Measurements from ENCODE around the gene C1orf174.

Gene C1orf174

GRCh38 chr1:3900969-3901529 lies 977 bp upstream of the C1orf174 start:
- no CpG with 5 or more reads among the region's 51 CpGs for WGBS, 2 donors (ENCODE audit: extremely low coverage in 2 of 2, insufficient read length in 2 of 2, insufficient replicate concordance in 1 of 2)
- Histone ChIP-seq H2BK12ac (ENCODE audit: low read length) (peak overlapping the region; percentile 52), H3K4me3 (ENCODE audit: low read length in 2 of 2) (peak overlapping the region; percentile 82 to 92), H2BK120ac (ENCODE audit: low read depth, low read length) (no peak overlapping the region), H3K36me3 (replicated peaks in 1 of 2; ENCODE audit: control insufficient read depth in 2 of 2, insufficient read depth in 2 of 2, low read length in 2 of 2) (peaks cover under 1 to 7% of the 10 kb centered on the region in 2 donors), H3K27me3 (ENCODE audit: control insufficient read depth in 3 of 3, insufficient read depth in 3 of 3, low read depth in 1 of 3, low read length in 3 of 3) (no peaks in the 10 kb centered on the region), H4K8ac (ENCODE audit: low read depth, low read length) (peak overlapping the region; percentile 77), H3K4ac (ENCODE audit: low read length) (peak overlapping the region; percentile 43), H3K4me1 (ENCODE audit: control insufficient read depth in 2 of 2, insufficient read depth in 1 of 2, low read depth in 1 of 2, low read length in 2 of 2) (peaks cover 3 to 4% of the 10 kb centered on the region in 2 donors), H3K27ac (replicated peaks; ENCODE audit: low read length) (peak overlapping the region; percentile 98), H2BK15ac (ENCODE audit: low read length) (peak overlapping the region; percentile 98), H2BK5ac (ENCODE audit: low read length) (peak overlapping the region; percentile 95), H3K14ac (ENCODE audit: low read length) (peak overlapping the region; percentile 98), H3K79me1 (ENCODE audit: low read depth, low read length) (peaks cover 11% of the 10 kb centered on the region), H3K9me3 (replicated peaks in 1 of 2; ENCODE audit: control insufficient read depth in 2 of 2, insufficient read depth in 1 of 2, low read depth in 1 of 2, low read length in 2 of 2) (peaks cover 0 to 13% of the 10 kb centered on the region in 2 donors), H2AFZ (ENCODE audit: low read length) (peak overlapping the region; percentile 100), H3K9ac (ENCODE audit: low read depth, low read length, poor library complexity) (peak overlapping the region; percentile 98), H3K4me2 (ENCODE audit: insufficient read depth, low read length, poor library complexity, severe bottlenecking) (peak overlapping the region; percentile 85), H2AK5ac (ENCODE audit: low read depth, low read length) (peak overlapping the region; percentile 68), H4K91ac (ENCODE audit: low read depth, low read length, poor library complexity) (peak overlapping the region; percentile 82), H3K18ac (ENCODE audit: low read length) (peak overlapping the region; percentile 100), H3K23ac (ENCODE audit: low read depth, low read length, poor library complexity) (peak overlapping the region; percentile 96)
- DNase-seq (ENCODE audit: low spot score): peak; percentile 94

DNA sequence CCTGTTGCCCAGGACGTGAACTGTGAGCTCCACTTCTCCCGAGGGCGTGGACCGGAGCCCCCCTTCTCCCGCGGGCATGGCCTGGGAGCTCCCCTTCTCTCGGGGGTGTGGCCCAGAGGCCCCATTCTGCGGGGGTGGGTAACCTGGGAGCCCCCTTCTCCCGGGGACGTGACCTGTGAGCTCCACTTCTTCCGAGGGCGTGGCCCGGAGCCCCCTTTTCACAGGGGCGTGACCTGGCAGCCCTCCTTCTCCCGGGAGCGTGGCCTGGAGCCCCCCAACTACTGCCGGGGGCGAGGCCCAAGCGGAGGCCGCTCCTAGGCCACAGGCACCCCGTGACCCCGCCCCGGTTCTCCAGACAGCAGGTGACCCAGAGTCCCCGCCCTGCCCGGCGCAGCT lies 320 bp downstream of the C1orf174 start:
- Histone ChIP-seq H3K4me2 (ENCODE audit: insufficient read depth, low read length, poor library complexity, severe bottlenecking) (peak overlapping the region; percentile 94), H3K23ac (ENCODE audit: low read depth, low read length, poor library complexity) (peak overlapping the region; percentile 90), H3K9me3 (replicated peaks in 1 of 2; ENCODE audit: control insufficient read depth in 2 of 2, insufficient read depth in 1 of 2, low read depth in 1 of 2, low read length in 2 of 2) (peaks cover 0 to 13% of the 10 kb centered on the region in 2 donors), H2BK120ac (ENCODE audit: low read depth, low read length) (no peak overlapping the region), H3K9ac (ENCODE audit: low read depth, low read length, poor library complexity) (peak overlapping the region; percentile 89), H3K36me3 (replicated peaks in 1 of 2; ENCODE audit: control insufficient read depth in 2 of 2, insufficient read depth in 2 of 2, low read length in 2 of 2) (peaks cover 5 to 20% of the 10 kb centered on the region in 2 donors), H3K4ac (ENCODE audit: low read length) (peak overlapping the region; percentile 10), H2AK5ac (ENCODE audit: low read depth, low read length) (peak overlapping the region; percentile 99), H3K79me1 (ENCODE audit: low read depth, low read length) (peaks cover 15% of the 10 kb centered on the region), H3K27me3 (ENCODE audit: control insufficient read depth in 3 of 3, insufficient read depth in 3 of 3, low read depth in 1 of 3, low read length in 3 of 3) (no peaks in the 10 kb centered on the region), H3K27ac (replicated peaks; ENCODE audit: low read length) (peak overlapping the region; percentile 98), H4K91ac (ENCODE audit: low read depth, low read length, poor library complexity) (no peak overlapping the region), H3K18ac (ENCODE audit: low read length) (peak overlapping the region; percentile 97), H2BK15ac (ENCODE audit: low read length) (peak overlapping the region; percentile 52), H2AFZ (ENCODE audit: low read length) (peak overlapping the region; percentile 100), H4K8ac (ENCODE audit: low read depth, low read length) (no peak overlapping the region), H3K4me3 (ENCODE audit: low read length in 2 of 2) (peak overlapping the region; percentile 82 to 92), H3K4me1 (ENCODE audit: control insufficient read depth in 2 of 2, insufficient read depth in 1 of 2, low read depth in 1 of 2, low read length in 2 of 2) (peaks cover 3 to 4% of the 10 kb centered on the region in 2 donors), H2BK5ac (ENCODE audit: low read length) (peak overlapping the region; percentile 95), H3K14ac (ENCODE audit: low read length) (peak overlapping the region; percentile 65), H2BK12ac (ENCODE audit: low read length) (no peak overlapping the region)
- no peak for DNase-seq (ENCODE audit: low spot score)
- no CpG with 5 or more reads among the region's 26 CpGs for WGBS, 2 donors (ENCODE audit: extremely low coverage in 2 of 2, insufficient read length in 2 of 2, insufficient replicate concordance in 1 of 2)

GRCh38 chr1:3898994-3899753 lies 898 bp downstream of the C1orf174 start:
- H3K4ac ChIP-seq (ENCODE audit: low read length): peak overlapping the region; percentile 10
- H3K9ac ChIP-seq (ENCODE audit: low read depth, low read length, poor library complexity): peak overlapping the region; percentile 89
- H2BK12ac ChIP-seq (ENCODE audit: low read length): no peak overlapping the region

DNA sequence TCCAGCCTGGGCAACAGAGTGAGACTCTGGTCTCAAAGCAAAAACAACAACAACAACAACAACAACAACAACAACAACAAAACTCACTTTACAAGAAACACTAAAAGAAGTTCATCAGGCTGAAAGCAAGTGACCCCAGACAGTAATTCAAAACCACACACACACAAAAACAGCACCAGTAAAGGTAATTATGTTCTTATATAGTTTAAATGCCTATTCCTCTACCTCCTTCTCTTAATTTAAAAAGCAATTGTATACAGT lies 1.7 kb downstream of the C1orf174 start:
- H3K27ac ChIP-seq (replicated peaks; ENCODE audit: low read length): no peak overlapping the region
- H3K79me1 ChIP-seq (ENCODE audit: low read depth, low read length): peaks cover 17% of the 10 kb centered on the region
- H3K4me2 ChIP-seq (ENCODE audit: insufficient read depth, low read length, poor library complexity, severe bottlenecking): no peak overlapping the region
- no peak overlapping the region for H3K4ac ChIP-seq (ENCODE audit: low read length)
- no peak overlapping the region for H3K23ac ChIP-seq (ENCODE audit: low read depth, low read length, poor library complexity)
- H3K18ac ChIP-seq (ENCODE audit: low read length): no peak overlapping the region
- no peak overlapping the region for H2BK12ac ChIP-seq (ENCODE audit: low read length)
- H3K9me3 ChIP-seq (replicated peaks in 1 of 2; ENCODE audit: control insufficient read depth in 2 of 2, insufficient read depth in 1 of 2, low read depth in 1 of 2, low read length in 2 of 2): peaks cover 0 to 13% of the 10 kb centered on the region in 2 donors
- no peak overlapping the region for H3K9ac ChIP-seq (ENCODE audit: low read depth, low read length, poor library complexity)
- no peak overlapping the region for H2AFZ ChIP-seq (ENCODE audit: low read length)
- peaks cover 3% of the 10 kb centered on the region in 2 donors for H3K4me1 ChIP-seq (ENCODE audit: control insufficient read depth in 2 of 2, insufficient read depth in 1 of 2, low read depth in 1 of 2, low read length in 2 of 2)
- DNase-seq (ENCODE audit: low spot score): no peak
- H4K8ac ChIP-seq (ENCODE audit: low read depth, low read length): no peak overlapping the region
- no peak overlapping the region for H2BK120ac ChIP-seq (ENCODE audit: low read depth, low read length)
- H2BK15ac ChIP-seq (ENCODE audit: low read length): no peak overlapping the region
- peaks cover 6 to 30% of the 10 kb centered on the region in 2 donors for H3K36me3 ChIP-seq (replicated peaks in 1 of 2; ENCODE audit: control insufficient read depth in 2 of 2, insufficient read depth in 2 of 2, low read length in 2 of 2)
- no peak overlapping the region for H2BK5ac ChIP-seq (ENCODE audit: low read length)
- H3K4me3 ChIP-seq (ENCODE audit: low read length in 2 of 2): peak overlapping the region in 1 of 2 donors; percentile 2
- no peak overlapping the region for H2AK5ac ChIP-seq (ENCODE audit: low read depth, low read length)
- H3K27me3 ChIP-seq (ENCODE audit: control insufficient read depth in 3 of 3, insufficient read depth in 3 of 3, low read depth in 1 of 3, low read length in 3 of 3): no peaks in the 10 kb centered on the region
- H4K91ac ChIP-seq (ENCODE audit: low read depth, low read length, poor library complexity): no peak overlapping the region
- no peak overlapping the region for H3K14ac ChIP-seq (ENCODE audit: low read length)

More at GRCh38 chr1:3898994-3899753, 898 bp downstream of the C1orf174 start:
- Histone ChIP-seq H3K18ac (ENCODE audit: low read length) (peak overlapping the region; percentile 97), H2BK5ac (ENCODE audit: low read length) (peak overlapping the region; percentile 95), H3K14ac (ENCODE audit: low read length) (peak overlapping the region; percentile 1), H3K9me3 (replicated peaks in 1 of 2; ENCODE audit: control insufficient read depth in 2 of 2, insufficient read depth in 1 of 2, low read depth in 1 of 2, low read length in 2 of 2) (peaks cover 0 to 13% of the 10 kb centered on the region in 2 donors), H2AFZ (ENCODE audit: low read length) (peak overlapping the region; percentile 100), H4K91ac (ENCODE audit: low read depth, low read length, poor library complexity) (no peak overlapping the region), H3K4me2 (ENCODE audit: insufficient read depth, low read length, poor library complexity, severe bottlenecking) (peak overlapping the region; percentile 94), H2BK120ac (ENCODE audit: low read depth, low read length) (no peak overlapping the region), H3K4me1 (ENCODE audit: control insufficient read depth in 2 of 2, insufficient read depth in 1 of 2, low read depth in 1 of 2, low read length in 2 of 2) (peaks cover 3 to 4% of the 10 kb centered on the region in 2 donors), H3K27ac (replicated peaks; ENCODE audit: low read length) (peak overlapping the region; percentile 98), H3K36me3 (replicated peaks in 1 of 2; ENCODE audit: control insufficient read depth in 2 of 2, insufficient read depth in 2 of 2, low read length in 2 of 2) (peaks cover 6 to 23% of the 10 kb centered on the region in 2 donors), H3K4me3 (ENCODE audit: low read length in 2 of 2) (peak overlapping the region; percentile 82 to 92), H3K79me1 (ENCODE audit: low read depth, low read length) (peaks cover 17% of the 10 kb centered on the region), H2AK5ac (ENCODE audit: low read depth, low read length) (peak overlapping the region; percentile 99), H3K27me3 (ENCODE audit: control insufficient read depth in 3 of 3, insufficient read depth in 3 of 3, low read depth in 1 of 3, low read length in 3 of 3) (no peaks in the 10 kb centered on the region), H2BK15ac (ENCODE audit: low read length) (no peak overlapping the region), H3K23ac (ENCODE audit: low read depth, low read length, poor library complexity) (peak overlapping the region; percentile 90), H4K8ac (ENCODE audit: low read depth, low read length) (no peak overlapping the region)
- peak; percentile 20 for DNase-seq (ENCODE audit: low spot score)
- no CpG with 5 or more reads among the region's 10 CpGs for WGBS, 2 donors (ENCODE audit: extremely low coverage in 2 of 2, insufficient read length in 2 of 2, insufficient replicate concordance in 1 of 2)
